ENCODE data around the gene B3GNT9. TPM values are rescaled to one million over a fixed set of nuclear protein-coding genes. Genes with fewer than 3 reads are reported as not detected.

Gene B3GNT9, protein sequence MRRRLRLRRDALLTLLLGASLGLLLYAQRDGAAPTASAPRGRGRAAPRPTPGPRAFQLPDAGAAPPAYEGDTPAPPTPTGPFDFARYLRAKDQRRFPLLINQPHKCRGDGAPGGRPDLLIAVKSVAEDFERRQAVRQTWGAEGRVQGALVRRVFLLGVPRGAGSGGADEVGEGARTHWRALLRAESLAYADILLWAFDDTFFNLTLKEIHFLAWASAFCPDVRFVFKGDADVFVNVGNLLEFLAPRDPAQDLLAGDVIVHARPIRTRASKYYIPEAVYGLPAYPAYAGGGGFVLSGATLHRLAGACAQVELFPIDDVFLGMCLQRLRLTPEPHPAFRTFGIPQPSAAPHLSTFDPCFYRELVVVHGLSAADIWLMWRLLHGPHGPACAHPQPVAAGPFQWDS
- 10 to 100 TPM; 18.6 to 24.6 TPM for total RNA-seq
- 18.0 TPM for polyA plus RNA-seq (ENCODE audit: insufficient read depth, low read depth, low replicate concordance)
- long read RNA-seq, donor 1, transcript B3GNT9-201 (2 exons, 2,917 nt) = major isoform, 6 of 6 reads
- long read RNA-seq, donor 1, partial matches to known transcripts = 0 of 6 reads
- long read RNA-seq, donor 1, other reads (novel, unspliced or antisense) = 0 of 6 reads
- long read RNA-seq, donor 2, transcript B3GNT9-201 (2 exons, 2,917 nt) = major isoform, 9 of 9 reads
- long read RNA-seq, donor 2, partial matches to known transcripts = 0 of 9 reads
- long read RNA-seq, donor 2, other reads (novel, unspliced or antisense) = 0 of 9 reads

DNA sequence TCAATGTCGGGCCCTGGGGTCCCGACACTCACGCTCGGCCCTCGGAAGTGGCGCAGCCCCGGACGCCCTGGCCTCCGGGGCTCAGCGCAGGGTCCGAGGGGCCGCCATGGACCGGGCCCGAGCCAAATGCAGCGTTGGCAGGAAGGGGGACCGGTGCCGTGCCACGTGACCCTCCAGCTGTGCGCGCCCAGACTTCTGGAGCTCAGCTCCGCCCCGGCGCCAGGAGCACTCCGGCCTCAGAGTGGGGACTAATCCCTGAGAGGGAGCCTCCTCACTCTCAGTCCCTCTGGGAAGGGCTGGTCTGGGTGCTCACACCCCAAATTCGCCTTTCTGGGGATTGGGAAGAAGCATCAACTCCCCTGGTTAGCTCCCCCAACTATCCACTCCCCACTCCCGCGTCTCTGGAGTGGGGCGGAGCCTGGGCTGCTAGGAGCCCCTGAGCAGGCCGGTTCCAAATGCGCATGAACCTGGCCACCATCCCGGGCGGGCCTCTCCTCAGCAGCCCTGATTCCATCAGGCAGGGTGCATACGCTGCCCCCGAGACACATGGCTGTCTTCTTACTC is at the start of gene B3GNT9:
TSS of gene B3GNT9 (minus strand) at position 166 of the 564 bp plus-strand sequence. CDS start 513 bp downstream, outside the sequence.
- H3K4me3 ChIP-seq = peak within 1 kb of the TSS; percentile 63 to 64
- H3K4me1 ChIP-seq = peaks cover 15% of the 10 kb centered on the region
- 1 to 2% methylated on average over 13 to 31 of the region's 34 CpGs for whole genome bisulfite sequencing, 2 donors
- H3K36me3 ChIP-seq (ENCODE audit: low read depth, missing control alignments) = no peaks in the 10 kb centered on the region
- intact Hi-C loops (cut with DNase I; ENCODE audit: low total_unique reads) = no loop called here
- peak; percentile 83 for DNase-seq
- TF ChIP-seq, protein P1, sequence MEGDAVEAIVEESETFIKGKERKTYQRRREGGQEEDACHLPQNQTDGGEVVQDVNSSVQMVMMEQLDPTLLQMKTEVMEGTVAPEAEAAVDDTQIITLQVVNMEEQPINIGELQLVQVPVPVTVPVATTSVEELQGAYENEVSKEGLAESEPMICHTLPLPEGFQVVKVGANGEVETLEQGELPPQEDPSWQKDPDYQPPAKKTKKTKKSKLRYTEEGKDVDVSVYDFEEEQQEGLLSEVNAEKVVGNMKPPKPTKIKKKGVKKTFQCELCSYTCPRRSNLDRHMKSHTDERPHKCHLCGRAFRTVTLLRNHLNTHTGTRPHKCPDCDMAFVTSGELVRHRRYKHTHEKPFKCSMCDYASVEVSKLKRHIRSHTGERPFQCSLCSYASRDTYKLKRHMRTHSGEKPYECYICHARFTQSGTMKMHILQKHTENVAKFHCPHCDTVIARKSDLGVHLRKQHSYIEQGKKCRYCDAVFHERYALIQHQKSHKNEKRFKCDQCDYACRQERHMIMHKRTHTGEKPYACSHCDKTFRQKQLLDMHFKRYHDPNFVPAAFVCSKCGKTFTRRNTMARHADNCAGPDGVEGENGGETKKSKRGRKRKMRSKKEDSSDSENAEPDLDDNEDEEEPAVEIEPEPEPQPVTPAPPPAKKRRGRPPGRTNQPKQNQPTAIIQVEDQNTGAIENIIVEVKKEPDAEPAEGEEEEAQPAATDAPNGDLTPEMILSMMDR (IDR thresholded peaks at IDR 0.05) = no peak
- H3K27ac ChIP-seq = peak within 1 kb of the TSS; percentile 76 to 94
- no peaks in the 10 kb centered on the region for H3K9me3 ChIP-seq
- no peaks in the 10 kb centered on the region for H3K27me3 ChIP-seq

DNA sequence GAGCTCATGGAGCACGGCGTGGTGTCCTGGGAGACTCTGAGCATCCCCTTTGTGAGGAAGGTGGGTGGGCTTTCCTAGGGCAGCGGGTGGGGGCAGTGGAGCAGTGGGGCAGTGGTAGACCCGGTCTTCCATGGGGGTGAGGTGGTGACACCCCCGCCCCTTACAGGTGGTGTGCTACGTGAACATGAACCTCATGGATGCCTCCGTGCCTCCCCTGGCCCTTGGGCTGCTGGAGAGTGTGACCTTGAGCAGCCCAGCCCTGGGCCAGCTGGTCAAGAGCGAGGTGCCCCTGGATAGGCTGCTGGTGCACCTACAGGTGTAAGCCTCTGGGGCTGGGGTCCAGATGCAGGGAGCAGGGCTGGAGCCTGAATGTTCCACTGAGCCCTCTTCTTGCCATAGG is 49.7 kb upstream of the B3GNT9 start:
- H3K36me3 ChIP-seq (ENCODE audit: low read depth, missing control alignments) = no peaks in the 10 kb centered on the region
- TF ChIP-seq, protein P1 (IDR thresholded peaks at IDR 0.05) = no peak
- no peak for TF ChIP-seq POLR2A (IDR thresholded peaks at IDR 0.05)
- 85% methylated on average over 6 of the region's 8 CpGs; no CpG with 5 or more reads in 1 of the 2 donors for WGBS, 2 donors
- DNase-seq = no peak
- peaks cover 17% of the 10 kb centered on the region for H3K4me1 ChIP-seq
- intact Hi-C loops (cut with DNase I; ENCODE audit: low total_unique reads) = no loop called here
- H3K27me3 ChIP-seq = no peaks in the 10 kb centered on the region
- H3K4me3 ChIP-seq = no peak overlapping the region
- H3K27ac ChIP-seq = no peak overlapping the region
- H3K9me3 ChIP-seq = no peaks in the 10 kb centered on the region

DNA sequence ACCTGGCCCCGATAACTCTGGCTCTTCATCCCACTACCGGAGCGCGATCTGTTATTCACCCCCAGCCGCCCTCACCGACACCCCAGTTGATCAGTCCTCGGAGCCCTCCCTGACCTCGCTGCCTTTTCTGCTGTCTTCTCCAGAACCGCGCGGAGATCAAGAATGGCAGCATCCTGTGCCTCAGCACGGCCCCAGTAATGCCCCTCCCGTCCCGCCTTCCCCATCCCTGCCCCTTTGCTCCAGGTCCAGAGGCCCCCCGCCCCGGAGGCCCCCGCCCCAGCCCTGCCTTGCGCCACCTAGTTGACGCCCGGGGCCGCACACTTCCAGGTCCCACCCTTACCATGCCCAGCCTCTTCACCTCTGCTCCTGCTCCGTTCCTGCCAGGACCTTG is 49.0 kb upstream of the B3GNT9 start:
- Histone ChIP-seq H3K4me1 (peaks cover 17% of the 10 kb centered on the region), H3K9me3 (no peaks in the 10 kb centered on the region), H3K27ac (no peak overlapping the region), H3K36me3 (ENCODE audit: low read depth, missing control alignments) (no peaks in the 10 kb centered on the region), H3K27me3 (no peaks in the 10 kb centered on the region), H3K4me3 (peak overlapping the region; percentile 41 to 48)
- intact Hi-C loops (cut with DNase I; ENCODE audit: low total_unique reads) = no loop called here
- 44 to 46% methylated on average over 10 to 21 of the region's 22 CpGs for WGBS, 2 donors
- DNase-seq = peak; percentile 36
- TF ChIP-seq, protein P1 (IDR thresholded peaks at IDR 0.05) = no peak
- no peak for TF ChIP-seq POLR2A (IDR thresholded peaks at IDR 0.05)

GRCh38 chr16:67199011-67199807 is 48.4 kb upstream of the B3GNT9 start, which contains the start of gene ELMO3:
TSS of gene ELMO3 (plus strand) at chr16:67199131. CDS start at chr16:67199327, 196 bp downstream.
- 33 to 34% methylated on average over 22 to 61 of the region's 61 CpGs for WGBS, 2 donors

More at GRCh38 chr16:67199011-67199807, 48.4 kb upstream of the B3GNT9 start, which contains the start of gene ELMO3:
- DNase-seq = peak; percentile 49
- Histone ChIP-seq H3K9me3 (no peaks in the 10 kb centered on the region), H3K4me1 (peaks cover 17% of the 10 kb centered on the region), H3K4me3 (peak within 1 kb of the TSS; percentile 41 to 48), H3K27ac (no peak within 1 kb of the TSS), H3K27me3 (no peaks in the 10 kb centered on the region), H3K36me3 (ENCODE audit: low read depth, missing control alignments) (no peaks in the 10 kb centered on the region)
- intact Hi-C loops (cut with DNase I; ENCODE audit: low total_unique reads) = no loop called here
- TF ChIP-seq, protein P1 (IDR thresholded peaks at IDR 0.05) = peak in 1 of 3 experiments; percentile 26
- no peak for TF ChIP-seq POLR2A (IDR thresholded peaks at IDR 0.05)

All from testis (tissue), 5 donors.